Trophoblast cell (in vitro differentiated cells and primary cell): ENCODE measurements around the gene ZNF300.
"Not testable (repeated sequence)": the region's sequence is repeated elsewhere in the genome, so short reads cannot be mapped to it uniquely, and the experiment has no call there.

Source experiments
- DNase-seq, 2 donors: peaks; one replicate each; pipeline ENCODE4 v3.0.0-alpha.2; 2016
- H2AFZ ChIP-seq: 2 replicates; pipeline ENCODE4 v1.6.1; 2013; ENCODE audit warnings: low read length, moderate library complexity, mild to moderate bottlenecking; ENCODE audit not compliant: insufficient read depth, poor library complexity
- H2AK5ac ChIP-seq: 2 replicates; pipeline ENCODE4 v1.6.1; 2013; ENCODE audit warnings: mild to moderate bottlenecking, low read length
- H2BK120ac ChIP-seq: 2 replicates; pipeline ENCODE4 v1.6.1; 2013; ENCODE audit warnings: low read length, mild to moderate bottlenecking, moderate library complexity; ENCODE audit not compliant: insufficient read depth, poor library complexity
- H2BK12ac ChIP-seq: 2 replicates; pipeline ENCODE4 v1.6.1; 2013; ENCODE audit warnings: mild to moderate bottlenecking, low read length, moderate library complexity
- H2BK5ac ChIP-seq: 2 replicates; pipeline ENCODE4 v1.6.1; 2013; ENCODE audit warnings: low read length, low read depth, moderate library complexity, mild to moderate bottlenecking; ENCODE audit not compliant: poor library complexity
- H3K14ac ChIP-seq: 2 replicates; pipeline ENCODE4 v1.6.1; 2013; ENCODE audit warnings: mild to moderate bottlenecking, low read length
- H3K18ac ChIP-seq: 2 replicates; pipeline ENCODE4 v1.6.1; 2013; ENCODE audit warnings: mild to moderate bottlenecking, low read length
- H3K23ac ChIP-seq: 2 replicates; pipeline ENCODE4 v1.6.1; 2013; ENCODE audit warnings: low read length
- H3K27ac ChIP-seq: 2 replicates; pipeline ENCODE4 v1.5.1; 2013; ENCODE audit warnings: low read depth, mild to moderate bottlenecking, inconsistent platforms, low read length, moderate library complexity
- H3K27me3 ChIP-seq: 2 replicates; pipeline ENCODE4 v1.6.1; 2013; ENCODE audit warnings: inconsistent platforms, mild to moderate bottlenecking, low read length, moderate library complexity; ENCODE audit not compliant: insufficient read depth
- H3K36me3 ChIP-seq, 2 experiments: 1 replicate in 1 of 2; 2 replicates in 1 of 2; pipeline ENCODE4 v1.6.1; 2013; ENCODE audit warnings: low read length in 2 of 2, mild to moderate bottlenecking in 2 of 2, moderate library complexity in 1 of 2; ENCODE audit not compliant: insufficient read depth in 2 of 2, control insufficient read depth in 1 of 2
- H3K4ac ChIP-seq: 2 replicates; pipeline ENCODE4 v1.6.1; 2013; ENCODE audit warnings: low read depth, mild to moderate bottlenecking, low read length, moderate library complexity
- H3K4me1 ChIP-seq, 2 experiments: 1 replicate in 1 of 2; 2 replicates in 1 of 2; pipeline ENCODE4 v1.6.1; 2013; ENCODE audit warnings: low read length in 2 of 2, mild to moderate bottlenecking in 2 of 2, moderate library complexity in 1 of 2; ENCODE audit not compliant: insufficient read depth in 2 of 2, control insufficient read depth in 1 of 2
- H3K4me2 ChIP-seq: 2 replicates; pipeline ENCODE4 v1.6.1; 2013; ENCODE audit warnings: inconsistent platforms, mild to moderate bottlenecking, low read length, moderate library complexity
- H3K4me3 ChIP-seq: 2 replicates; pipeline ENCODE4 v1.5.1; 2013; ENCODE audit warnings: mild to moderate bottlenecking, low read depth, low read length, inconsistent platforms
- H3K79me1 ChIP-seq: one replicate; pipeline ENCODE4 v1.6.1; 2013; ENCODE audit warnings: low read length
- H3K79me2 ChIP-seq: 2 replicates; pipeline ENCODE4 v1.6.1; 2013; ENCODE audit warnings: low read length, mild to moderate bottlenecking; ENCODE audit not compliant: control insufficient read depth, insufficient read depth, poor library complexity
- H3K9ac ChIP-seq: 2 replicates; pipeline ENCODE4 v1.6.1; 2013; ENCODE audit warnings: mild to moderate bottlenecking, low read length
- H3K9me3 ChIP-seq: 2 replicates; pipeline ENCODE4 v1.6.1; 2013; ENCODE audit warnings: low read depth, mild to moderate bottlenecking, control low read depth, inconsistent platforms, low read length; ENCODE audit not compliant: insufficient read depth
- H4K12ac ChIP-seq: 2 replicates; pipeline ENCODE4 v1.6.1; 2013; ENCODE audit warnings: low read depth, mild to moderate bottlenecking, low read length, moderate library complexity
- H4K8ac ChIP-seq: 2 replicates; pipeline ENCODE4 v1.6.1; 2013; ENCODE audit warnings: low read depth, mild to moderate bottlenecking, low read length, moderate library complexity
- H4K91ac ChIP-seq: one replicate; pipeline ENCODE4 v1.6.1; 2013; ENCODE audit warnings: low read depth, mild to moderate bottlenecking, low read length, moderate library complexity
- WGBS: extraction: QIAGEN DNeasy Blood & Tissue Kit; methylation state at CpG from one replicate; pipeline ENCODE4 v1.1.7; 2013; ENCODE audit warnings: missing lambda C conversion rate; ENCODE audit not compliant: insufficient read length, insufficient coverage; ENCODE audit errors: extremely low coverage; 5-methylcytosine and 5-hydroxymethylcytosine counted together

The ZNF300 gene

DNA sequence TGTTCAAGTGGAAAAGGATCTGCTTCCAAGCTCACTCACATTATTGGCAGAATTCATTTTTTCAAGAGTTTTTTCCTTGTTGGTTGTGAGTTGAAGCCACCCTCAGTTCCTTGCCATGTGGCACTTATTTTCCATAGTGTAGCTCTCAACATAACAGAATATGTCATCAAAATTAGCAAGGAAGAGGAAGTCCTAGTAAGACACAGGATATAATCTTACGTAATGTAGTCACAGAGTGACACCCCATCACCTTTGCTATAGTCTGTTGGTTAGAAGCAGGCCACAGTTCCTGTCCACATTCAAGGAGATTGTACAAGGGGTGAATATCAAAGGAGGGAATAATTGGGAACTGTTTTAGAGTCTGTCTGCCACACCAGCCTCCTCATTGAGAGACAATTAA is 42.7 kb downstream of the ZNF300 start:
- H4K8ac ChIP-seq = no peak overlapping the region
- H3K14ac ChIP-seq = no peak overlapping the region
- H3K36me3 ChIP-seq = no peaks in the 10 kb centered on the region
- no peaks in the 10 kb centered on the region for H3K4me1 ChIP-seq
- H2BK12ac ChIP-seq = no peak overlapping the region
- H3K23ac ChIP-seq = no peak overlapping the region
- no peak overlapping the region for H3K9ac ChIP-seq
- H2BK5ac ChIP-seq = no peak overlapping the region
- no peaks in the 10 kb centered on the region for H3K79me1 ChIP-seq
- H4K12ac ChIP-seq = no peak overlapping the region
- no peak overlapping the region for H4K91ac ChIP-seq
- DNase-seq = no peak
- no peak overlapping the region for H3K4ac ChIP-seq
- H3K27ac ChIP-seq = no peak overlapping the region
- H3K27me3 ChIP-seq = no peaks in the 10 kb centered on the region
- H3K79me2 ChIP-seq = no peaks in the 10 kb centered on the region
- WGBS = no CpG with 5 or more reads among the region's 1 CpG
- peaks cover 5% of the 10 kb centered on the region for H3K9me3 ChIP-seq
- H2AK5ac ChIP-seq = no peak overlapping the region
- H2AFZ ChIP-seq = no peak overlapping the region
- H3K4me3 ChIP-seq = no peak overlapping the region
- no peak overlapping the region for H3K4me2 ChIP-seq
- H2BK120ac ChIP-seq = no peak overlapping the region
- no peak overlapping the region for H3K18ac ChIP-seq

- Histone ChIP-seq H3K9ac (peak overlapping the region; percentile 64), H3K18ac (no peak overlapping the region), H3K14ac (no peak overlapping the region), H2AFZ (no peak overlapping the region), H4K91ac (no peak overlapping the region), H2AK5ac (no peak overlapping the region), H3K23ac (no peak overlapping the region), H4K8ac (no peak overlapping the region), H2BK12ac (no peak overlapping the region), H3K36me3 (no peaks in the 10 kb centered on the region), H3K4me1 (no peaks in the 10 kb centered on the region), H2BK5ac (no peak overlapping the region), H3K4ac (no peak overlapping the region), H3K79me2 (no peaks in the 10 kb centered on the region), H2BK120ac (no peak overlapping the region), H3K4me3 (no peak overlapping the region), H4K12ac (no peak overlapping the region), H3K79me1 (no peaks in the 10 kb centered on the region), H3K27ac (no peak overlapping the region), H3K9me3 (peaks cover 5% of the 10 kb centered on the region), H3K4me2 (no peak overlapping the region), H3K27me3 (no peaks in the 10 kb centered on the region)
- no peak for DNase-seq
- WGBS = no CpG with 5 or more reads among the region's 2 CpGs
Observed at GRCh38 chr5:150860246-150860821, 44.4 kb downstream of the ZNF300 start.

GRCh38 chr5:150856700-150857099 is 48.1 kb downstream of the ZNF300 start:
- H4K91ac ChIP-seq, H2AFZ ChIP-seq, H3K23ac ChIP-seq, H3K36me3 ChIP-seq, H3K4ac ChIP-seq, H3K14ac ChIP-seq, H3K79me2 ChIP-seq, H2BK120ac ChIP-seq, H2AK5ac ChIP-seq, H3K4me3 ChIP-seq, H3K9ac ChIP-seq, H4K12ac ChIP-seq, H3K4me2 ChIP-seq, DNase-seq, H3K9me3 ChIP-seq, H3K18ac ChIP-seq, H4K8ac ChIP-seq, H3K27ac ChIP-seq, H2BK5ac ChIP-seq, H3K4me1 ChIP-seq, H2BK12ac ChIP-seq, H3K79me1 ChIP-seq, H3K27me3 ChIP-seq: not testable (repeated sequence)
- no CpG with 5 or more reads among the region's 3 CpGs for WGBS

- no peak overlapping the region for H2BK12ac ChIP-seq
Observed at GRCh38 chr5:150853561-150853960, 51.2 kb downstream of the ZNF300 start.

More at GRCh38 chr5:150853561-150853960, 51.2 kb downstream of the ZNF300 start:
- H3K18ac ChIP-seq = no peak overlapping the region
- DNase-seq = no peak
- H2BK120ac ChIP-seq = no peak overlapping the region
- H3K27me3 ChIP-seq = no peaks in the 10 kb centered on the region
- H2BK5ac ChIP-seq = no peak overlapping the region
- H3K4ac ChIP-seq = no peak overlapping the region
- no peaks in the 10 kb centered on the region for H3K79me2 ChIP-seq
- H2AFZ ChIP-seq = no peak overlapping the region
- no peak overlapping the region for H4K12ac ChIP-seq
- no peak overlapping the region for H3K14ac ChIP-seq
- no peak overlapping the region for H2AK5ac ChIP-seq
- no peaks in the 10 kb centered on the region for H3K79me1 ChIP-seq
- no peak overlapping the region for H4K91ac ChIP-seq
- no peak overlapping the region for H3K4me2 ChIP-seq
- H3K27ac ChIP-seq = no peak overlapping the region
- no peak overlapping the region for H3K4me3 ChIP-seq
- H3K36me3 ChIP-seq = no peaks in the 10 kb centered on the region
- no peaks in the 10 kb centered on the region for H3K4me1 ChIP-seq
- no peaks in the 10 kb centered on the region for H3K9me3 ChIP-seq
- H3K23ac ChIP-seq = no peak overlapping the region
- no peak overlapping the region for H3K9ac ChIP-seq
- no peak overlapping the region for H4K8ac ChIP-seq
- WGBS = no CpG with 5 or more reads among the region's 2 CpGs
